SJSA1 (cell line): Measurements from ENCODE around the gene SAAL1. TPM values are rescaled to one million over a fixed set of nuclear protein-coding genes. Genes with fewer than 3 reads are reported as not detected.
A peak's percentile ranks its signal among the peaks of the same experiment; 100 is the strongest.

Experiments
- DNase-seq, 2 experiments: peaks; one replicate each; pipeline ENCODE4 v3.0.0-alpha.2; 2015 to 2020; ENCODE audit warnings: low spot score in 2 of 2, low read depth in 1 of 2
- H3K27ac ChIP-seq: fragments of 250-450 bp; sonication (Bioruptor Pico); 2 replicates; pipeline ENCODE4 v1.5.1; 2020; ENCODE audit warnings: mild to moderate bottlenecking, moderate library complexity
- H3K27me3 ChIP-seq: fragments of 250-450 bp; sonication (Bioruptor Pico); replicated peaks from 2 replicates; pipeline ENCODE4 v1.5.1; 2020; ENCODE audit warnings: mild to moderate bottlenecking, moderate library complexity
- H3K36me3 ChIP-seq: fragments of 250-450 bp; sonication (Bioruptor Pico); 2 replicates; pipeline ENCODE4 v1.5.1; 2020; ENCODE audit warnings: mild to moderate bottlenecking
- H3K4me1 ChIP-seq: fragments of 250-450 bp; sonication (Bioruptor Pico); replicated peaks from 2 replicates; pipeline ENCODE4 v1.6.1; 2021; ENCODE audit warnings: mild to moderate bottlenecking
- H3K4me3 ChIP-seq: fragments of 250-450 bp; sonication (Bioruptor Pico); 2 replicates; pipeline ENCODE4 v1.5.1; 2020; ENCODE audit warnings: mild to moderate bottlenecking
- H3K9me3 ChIP-seq: fragments of 250-450 bp; sonication (Bioruptor Pico); replicated peaks from 2 replicates; pipeline ENCODE4 v1.5.1; 2020; ENCODE audit warnings: mild to moderate bottlenecking
- total RNA-seq: library from RNA; depleted of rRNA; stranded (reverse); fragments of >200 nt; shearing (Covaris generic); gene quantifications from 2 replicates; pipeline ENCODE4 v1.2.3, GENCODE V29; 2014

The SAAL1 gene
- total RNA-seq, 1 experiment from 2014 or later = 50.9 TPM

GRCh38 chr11:18066626-18067025 lies 39.3 kb downstream of the SAAL1 start:
- Histone ChIP-seq H3K9me3 (no peaks in the 10 kb centered on the region), H3K4me1 (no peaks in the 10 kb centered on the region), H3K27ac (no peak overlapping the region), H3K36me3 (no peaks in the 10 kb centered on the region), H3K27me3 (peaks cover 26% of the 10 kb centered on the region), H3K4me3 (no peak overlapping the region)
- no peak for DNase-seq

- Histone ChIP-seq H3K4me3 (no peak overlapping the region), H3K27ac (no peak overlapping the region), H3K4me1 (no peaks in the 10 kb centered on the region), H3K9me3 (no peaks in the 10 kb centered on the region), H3K27me3 (peaks cover 28% of the 10 kb centered on the region), H3K36me3 (no peaks in the 10 kb centered on the region)
- no peak for DNase-seq
Measured at GRCh38 chr11:18065572-18065971, 40.3 kb downstream of the SAAL1 start.

DNA sequence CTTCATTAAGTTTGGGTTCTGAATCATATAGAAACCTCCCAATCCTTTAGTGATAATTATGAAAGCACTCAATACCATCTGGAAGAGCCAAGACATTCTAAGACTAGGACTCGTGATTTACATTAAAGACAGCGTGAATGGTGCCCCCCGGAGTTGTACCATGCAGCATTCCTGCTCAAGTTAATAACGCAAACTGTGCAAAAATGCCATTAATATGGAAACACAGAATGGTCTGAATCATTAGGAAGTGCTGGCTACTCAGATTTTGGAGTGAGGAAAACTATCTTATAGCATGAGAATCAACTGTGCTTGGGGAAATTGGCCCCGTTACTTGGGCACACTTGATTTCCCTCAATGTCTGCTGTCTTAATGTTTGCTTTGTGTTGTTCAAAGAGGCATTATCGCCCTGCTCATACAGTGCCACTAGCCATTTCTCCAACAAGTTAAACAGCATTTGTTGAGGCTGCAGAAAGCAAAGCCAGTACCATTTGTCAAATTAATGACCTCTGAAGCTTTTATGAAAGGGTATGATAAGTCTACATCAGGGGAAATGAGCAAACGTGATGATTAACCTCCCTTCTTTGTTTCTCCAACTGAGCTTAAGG lies 41.3 kb downstream of the SAAL1 start:
- Histone ChIP-seq H3K4me3 (no peak overlapping the region), H3K36me3 (no peaks in the 10 kb centered on the region), H3K27me3 (peaks cover 34% of the 10 kb centered on the region), H3K27ac (no peak overlapping the region), H3K4me1 (no peaks in the 10 kb centered on the region), H3K9me3 (no peaks in the 10 kb centered on the region)
- DNase-seq = no peak

GRCh38 chr11:18063862-18064434 lies 41.9 kb downstream of the SAAL1 start:
- Histone ChIP-seq H3K4me1 (no peaks in the 10 kb centered on the region), H3K4me3 (no peak overlapping the region), H3K36me3 (no peaks in the 10 kb centered on the region), H3K9me3 (no peaks in the 10 kb centered on the region), H3K27ac (no peak overlapping the region), H3K27me3 (peaks cover 34% of the 10 kb centered on the region)
- DNase-seq = no peak

DNA sequence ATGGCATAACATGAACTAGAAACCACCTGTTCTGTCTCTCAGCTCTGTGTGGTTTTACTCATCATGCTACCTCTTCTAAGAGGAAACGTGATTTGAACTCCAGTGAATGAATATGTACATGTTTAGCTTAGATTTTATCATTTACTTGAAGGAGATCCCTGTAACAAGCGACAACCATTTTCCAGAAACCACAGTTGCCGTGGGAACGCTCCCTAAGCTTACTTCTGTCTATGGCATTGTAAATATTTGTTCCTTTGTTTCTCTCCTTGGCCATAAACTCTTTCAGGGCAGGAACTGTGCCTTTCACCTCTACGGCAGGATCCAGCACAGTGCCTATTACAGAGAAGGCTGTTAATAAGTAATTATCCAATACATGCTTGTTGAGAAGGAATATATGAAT lies 42.8 kb downstream of the SAAL1 start:
- no peaks in the 10 kb centered on the region for H3K36me3 ChIP-seq
- no peaks in the 10 kb centered on the region for H3K9me3 ChIP-seq
- no peak overlapping the region for H3K27ac ChIP-seq
- H3K4me3 ChIP-seq = no peak overlapping the region
- DNase-seq = peak in 1 of 2 experiments; percentile 25
- H3K4me1 ChIP-seq = no peaks in the 10 kb centered on the region
- peaks cover 37% of the 10 kb centered on the region for H3K27me3 ChIP-seq

DNA sequence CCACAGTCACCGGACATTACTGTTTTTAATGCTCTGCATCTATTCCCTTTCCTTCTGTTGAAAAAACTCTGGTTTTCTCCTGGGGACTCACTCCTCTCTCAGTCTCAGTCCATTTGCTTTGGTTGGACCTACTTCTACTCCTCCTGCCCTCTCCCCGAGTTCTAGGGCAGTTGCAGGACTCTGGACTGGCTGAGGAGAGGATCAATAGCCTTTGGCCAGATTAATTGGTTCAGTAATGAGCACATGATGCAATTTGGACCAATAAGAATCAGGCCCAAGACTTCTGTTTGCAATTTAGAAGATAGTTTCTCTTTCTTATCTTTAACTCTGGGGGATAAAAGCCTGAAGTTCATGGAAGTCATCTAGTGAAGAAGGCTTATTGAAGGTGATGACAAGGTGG lies 44.5 kb downstream of the SAAL1 start:
- no peak for DNase-seq
- no peak overlapping the region for H3K27ac ChIP-seq

GRCh38 chr11:18056561-18057181 lies 49.2 kb downstream of the SAAL1 start:
- Histone ChIP-seq H3K36me3 (no peaks in the 10 kb centered on the region), H3K4me1 (no peaks in the 10 kb centered on the region), H3K27ac (no peak overlapping the region), H3K27me3 (peaks cover 19% of the 10 kb centered on the region; the same call in 1 of the 2 replicates), H3K4me3 (no peak overlapping the region), H3K9me3 (no peaks in the 10 kb centered on the region)
- no peak for DNase-seq

More for the DNA sequence above, 44.5 kb downstream of the SAAL1 start:
- peaks cover 39% of the 10 kb centered on the region for H3K27me3 ChIP-seq
- H3K36me3 ChIP-seq = no peaks in the 10 kb centered on the region
- H3K4me3 ChIP-seq = no peak overlapping the region
- no peaks in the 10 kb centered on the region for H3K9me3 ChIP-seq
- no peaks in the 10 kb centered on the region for H3K4me1 ChIP-seq

DNA sequence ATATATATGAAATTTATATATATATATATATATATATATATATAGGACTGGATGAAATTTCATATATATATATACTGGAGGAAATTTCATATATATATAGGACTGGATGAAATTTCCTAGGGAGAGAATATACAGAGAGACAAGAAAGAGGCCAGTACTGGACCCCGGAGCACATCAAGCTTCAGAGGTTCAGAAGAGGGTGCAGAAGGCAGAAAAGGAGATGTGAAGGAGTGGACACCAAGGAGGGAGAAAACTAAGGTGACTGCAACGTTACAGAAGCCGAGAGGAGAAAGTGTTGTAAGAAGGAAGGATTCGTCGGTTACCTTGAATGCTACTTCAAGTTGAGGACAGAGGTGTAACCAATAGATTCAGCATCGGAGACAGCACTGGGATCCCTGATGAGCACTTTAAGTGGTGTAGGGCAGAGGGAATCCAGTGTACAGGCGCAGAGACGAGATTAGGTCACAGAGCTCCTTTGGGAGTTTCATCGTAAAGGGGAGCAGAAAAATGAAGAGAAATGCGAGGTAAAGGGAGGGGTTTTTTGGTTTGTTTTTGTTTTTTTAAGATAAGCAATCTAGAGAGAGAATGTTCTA lies 51.3 kb downstream of the SAAL1 start:
- no peaks in the 10 kb centered on the region for H3K36me3 ChIP-seq
- H3K4me3 ChIP-seq = no peak overlapping the region
- peak in 1 of 2 experiments; percentile 32 for DNase-seq
- no peaks in the 10 kb centered on the region for H3K4me1 ChIP-seq
- peaks cover 15% of the 10 kb centered on the region; the same call in 1 of the 2 replicates for H3K27me3 ChIP-seq
- no peak overlapping the region for H3K27ac ChIP-seq
- no peaks in the 10 kb centered on the region for H3K9me3 ChIP-seq

GRCh38 chr11:18050848-18051247 lies 55.0 kb downstream of the SAAL1 start:
- no peak for DNase-seq
- Histone ChIP-seq H3K27me3 (peaks cover 38% of the 10 kb centered on the region), H3K36me3 (no peaks in the 10 kb centered on the region), H3K27ac (no peak overlapping the region), H3K9me3 (no peaks in the 10 kb centered on the region), H3K4me3 (no peak overlapping the region), H3K4me1 (no peaks in the 10 kb centered on the region)

DNA sequence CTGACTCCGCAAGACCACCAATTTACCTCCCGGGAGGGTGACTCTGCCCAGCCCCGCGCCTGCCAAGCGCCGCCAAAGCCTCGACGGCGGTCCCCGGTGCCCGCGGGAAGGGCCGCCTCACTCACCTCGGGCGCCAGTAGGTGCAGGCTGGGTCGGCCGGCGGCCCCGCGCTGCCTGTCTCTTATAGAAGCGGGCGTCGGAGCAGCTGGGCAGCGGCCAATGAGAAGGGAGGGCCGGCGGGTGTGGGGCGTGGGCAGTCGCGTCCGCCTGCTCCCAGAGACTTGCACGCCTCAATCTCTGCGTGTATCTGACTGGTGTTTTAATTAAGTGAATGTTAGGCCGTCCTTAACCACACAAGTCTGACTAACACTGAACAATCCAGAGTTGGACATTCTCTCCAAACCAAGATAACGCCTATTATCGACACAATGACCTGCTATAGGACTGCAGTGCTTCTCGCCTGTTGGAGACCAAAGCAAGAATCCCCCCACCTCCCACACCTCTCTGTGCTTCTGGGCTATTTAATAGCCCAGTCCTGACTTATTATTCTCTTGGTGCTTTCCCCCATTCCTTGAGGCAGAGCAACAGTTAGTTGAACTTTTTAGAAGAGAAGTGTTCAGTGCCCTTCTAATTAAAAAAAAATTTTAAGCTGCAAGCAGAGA lies 59.6 kb downstream of the SAAL1 start, which contains the start of gene TPH1:
TPH1 (minus strand) TSS at position 154 of the 662 bp plus-strand sequence. CDS start 5,507 bp downstream, outside the sequence.
- H3K36me3 ChIP-seq = no peaks in the 10 kb centered on the region
- no peak for DNase-seq

GRCh38 chr11:18036456-18036855 lies 69.4 kb downstream of the SAAL1 start:
- H3K9me3 ChIP-seq = no peaks in the 10 kb centered on the region
- H3K36me3 ChIP-seq = no peaks in the 10 kb centered on the region
- H3K4me3 ChIP-seq = no peak overlapping the region
- H3K4me1 ChIP-seq = no peaks in the 10 kb centered on the region
- H3K27ac ChIP-seq = no peak overlapping the region
- DNase-seq = no peak
- peaks cover 64% of the 10 kb centered on the region for H3K27me3 ChIP-seq

More for the DNA sequence above, 59.6 kb downstream of the SAAL1 start, which contains the start of gene TPH1:
- no peaks in the 10 kb centered on the region for H3K9me3 ChIP-seq
- no peak within 1 kb of the TSS for H3K4me3 ChIP-seq
- no peaks in the 10 kb centered on the region for H3K4me1 ChIP-seq
- H3K27ac ChIP-seq = no peak within 1 kb of the TSS
- peaks cover 81% of the 10 kb centered on the region for H3K27me3 ChIP-seq
